ENCODE data around the gene CCDC85C. TPM values are rescaled to one million over a fixed set of nuclear protein-coding genes. Genes with fewer than 3 reads are reported as not detected.

Gene CCDC85C
- total and polyA plus RNA-seq, 10 of the 15 experiments (the other 5 are each of a cell fraction or from before 2014, with no cell fraction given) = 0.03 to 3.6 (median 1.1) TPM

GRCh38 chr14:99515301-99516155, 88.5 kb downstream of the CCDC85C start:
- POLR2A ChIA-PET = no interaction called here
- Histone ChIP-seq H3K9ac (ENCODE audit: control insufficient read depth, insufficient read depth, low read length) (no peak overlapping the region), H3K36me3 (ENCODE audit: control insufficient read depth in 2 of 2, insufficient read depth in 2 of 2, low read length in 1 of 2) (peaks cover 0 to 5% of the 10 kb centered on the region in 2 experiments; a peak in 2 of 4 replicates), H3K27me3 (replicated peaks in 1 of 2; ENCODE audit: control insufficient read depth in 2 of 2, insufficient read depth in 2 of 2, low read length in 1 of 2) (no peaks in the 10 kb centered on the region), H3K4me3 (no peak overlapping the region), H3K4me1 (ENCODE audit: control insufficient read depth, insufficient read depth, low read length) (no peaks in the 10 kb centered on the region), H3K79me2 (ENCODE audit: control insufficient read depth, insufficient read depth, low read length) (no peaks in the 10 kb centered on the region), H3K27ac (ENCODE audit: control insufficient read depth, insufficient read depth) (no peak overlapping the region), H2AFZ (ENCODE audit: control insufficient read depth, low read depth, low read length) (no peak overlapping the region), H3K9me3 (replicated peaks; ENCODE audit: control insufficient read depth, insufficient read depth, low read length) (no peaks in the 10 kb centered on the region), H4K20me1 (ENCODE audit: control insufficient read depth, insufficient read depth) (no peaks in the 10 kb centered on the region), H3K4me2 (ENCODE audit: control insufficient read depth, insufficient read depth) (no peak overlapping the region)
- no peak for DNase-seq (ENCODE audit: low read depth, low spot score)
- SMC1A ChIA-PET (ENCODE audit: uncharacterized antibody, unreplicated experiment) = no interaction called here
- ATAC-seq = no peak
- BruUV-seq (replicated peaks) = no TSS peak
- RAD21 ChIA-PET (ENCODE audit: unreplicated experiment) = no interaction called here
- in situ Hi-C loops (cut with MboI) = no loop called here
- intact Hi-C loops (cut with micrococcal nuclease; ENCODE audit: unreplicated experiment) = no loop called here
- FAIRE-seq = no peak
- CTCF ChIA-PET = interaction anchor here (1.0 kb wide), 1 partner anchor 90 kb away, joined by 5 read pairs; no protein-coding TSS in a partner anchor
- 75% methylated on average over 25 of the region's 27 CpGs for WGBS (ENCODE audit: insufficient coverage, insufficient replicate concordance, low lambda C conversion rate, missing lambda C conversion rate)
- TF ChIP-seq MYC (IDR thresholded peaks at IDR 0.05; ENCODE audit: insufficient read depth, insufficient read length, insufficient replicate concordance, low read length, severe bottlenecking) (no peak), ZNF592 (IDR thresholded peaks at IDR 0.05) (no peak), SP1 (IDR thresholded peaks at IDR 0.05; ENCODE audit: low read depth, low read length) (no peak), IKZF2 (IDR thresholded peaks at IDR 0.05) (no peak), CEBPZ (IDR thresholded peaks at IDR 0.05; ENCODE audit: low read depth, low read length) (no peak), LARP7 (IDR thresholded peaks at IDR 0.05) (no peak)

All from GM12878 (cell line).